Sigmoid colon (tissue), 4 donors: ENCODE measurements around the gene PNPLA1.

Experiments used
- POLR2A ChIP-seq, 2 donors: fragments of 450-650 bp; IDR thresholded peaks; one replicate each; pipeline ENCODE4 v1.6.1; 2016; ENCODE audit warnings: antibody characterized with exemption in 2 of 2, mild to moderate bottlenecking in 2 of 2, moderate library complexity in 2 of 2
- POLR2AphosphoS5 ChIP-seq, 4 donors: sonication (generic); formaldehyde crosslinking; IDR thresholded peaks; one replicate each; pipeline ENCODE4 v1.6.1; 2017; ENCODE audit warnings: antibody characterized with exemption in 4 of 4
- TF ChIP-seq, protein P1 (sequence below), 4 experiments: fragments of 450-650 bp in 3 of 4; fragments of 200-600 bp in 1 of 4; IDR thresholded peaks; one replicate each; pipeline ENCODE4 v1.5.1; 2016 to 2019; ENCODE audit warnings: antibody characterized with exemption in 4 of 4, mild to moderate bottlenecking in 3 of 4, moderate library complexity in 2 of 4

DNA sequence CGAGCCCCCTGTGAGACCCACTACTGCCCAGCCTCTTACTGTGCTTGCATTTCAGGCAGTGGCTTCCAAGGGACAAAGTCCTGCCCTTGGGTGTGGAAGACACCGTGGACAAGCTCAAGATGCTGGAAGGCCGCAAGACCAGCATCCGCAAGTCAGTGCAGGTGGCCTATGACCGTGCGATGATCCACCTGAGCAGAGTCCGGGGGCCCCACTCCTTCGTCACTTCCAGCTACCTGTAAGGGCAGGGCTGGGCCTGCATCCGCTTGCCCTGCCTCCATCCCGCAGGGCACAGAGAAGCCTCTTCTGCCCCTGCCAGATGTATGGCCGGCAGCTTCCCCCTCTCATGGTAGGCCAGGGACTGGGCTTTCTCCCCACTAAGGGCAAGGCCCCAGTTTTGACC is 39.5 kb upstream of the PNPLA1 start:
- TF ChIP-seq POLR2A (IDR thresholded peaks at IDR 0.05): no peak
- no peak for TF ChIP-seq POLR2AphosphoS5 (IDR thresholded peaks at IDR 0.05)
- TF ChIP-seq, protein P1, sequence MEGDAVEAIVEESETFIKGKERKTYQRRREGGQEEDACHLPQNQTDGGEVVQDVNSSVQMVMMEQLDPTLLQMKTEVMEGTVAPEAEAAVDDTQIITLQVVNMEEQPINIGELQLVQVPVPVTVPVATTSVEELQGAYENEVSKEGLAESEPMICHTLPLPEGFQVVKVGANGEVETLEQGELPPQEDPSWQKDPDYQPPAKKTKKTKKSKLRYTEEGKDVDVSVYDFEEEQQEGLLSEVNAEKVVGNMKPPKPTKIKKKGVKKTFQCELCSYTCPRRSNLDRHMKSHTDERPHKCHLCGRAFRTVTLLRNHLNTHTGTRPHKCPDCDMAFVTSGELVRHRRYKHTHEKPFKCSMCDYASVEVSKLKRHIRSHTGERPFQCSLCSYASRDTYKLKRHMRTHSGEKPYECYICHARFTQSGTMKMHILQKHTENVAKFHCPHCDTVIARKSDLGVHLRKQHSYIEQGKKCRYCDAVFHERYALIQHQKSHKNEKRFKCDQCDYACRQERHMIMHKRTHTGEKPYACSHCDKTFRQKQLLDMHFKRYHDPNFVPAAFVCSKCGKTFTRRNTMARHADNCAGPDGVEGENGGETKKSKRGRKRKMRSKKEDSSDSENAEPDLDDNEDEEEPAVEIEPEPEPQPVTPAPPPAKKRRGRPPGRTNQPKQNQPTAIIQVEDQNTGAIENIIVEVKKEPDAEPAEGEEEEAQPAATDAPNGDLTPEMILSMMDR (IDR thresholded peaks at IDR 0.05): no peak
